Body of pancreas (tissue), 4 donors: Measurements from ENCODE around the gene RNASEH2C. TPM values are rescaled to one million over a fixed set of nuclear protein-coding genes. Genes with fewer than 3 reads are reported as not detected.
"Not testable (repeated sequence)": the region's sequence is repeated elsewhere in the genome, so short reads cannot be mapped to it uniquely, and the experiment has no call there.

Source experiments
- ATAC-seq: fragments of 150-250 bp; one replicate; pipeline ENCODE4 v1.9.1; 2016
- DNase-seq, 4 donors: peaks; one replicate each; pipeline ENCODE4 v3.0.0-alpha.2; 2019
- H3K27ac ChIP-seq, 4 donors: fragments of 200-600 bp; sonication (generic); 1 replicate in 3 of 4; 2 replicates in 1 of 4; pipeline versions ENCODE4 v1.5.1 to v1.6.1; 2016 to 2019; ENCODE audit warnings: mild to moderate bottlenecking in 1 of 4, mixed read lengths in 1 of 4, moderate library complexity in 1 of 4
- H3K27me3 ChIP-seq, 2 donors: fragments of 200-600 bp; sonication (generic); one replicate each; pipeline ENCODE4 v1.6.0; 2016; ENCODE audit warnings: mild to moderate bottlenecking in 1 of 2
- H3K36me3 ChIP-seq, 2 donors: fragments of 200-600 bp; sonication (generic); replicated peaks in 1 of 2; 2 replicates each; pipeline ENCODE4 v1.5.1; 2016; ENCODE audit warnings: low read depth in 2 of 2; ENCODE audit not compliant: insufficient read depth in 1 of 2
- H3K4me1 ChIP-seq: fragments of 200-600 bp; sonication (generic); one replicate; pipeline ENCODE4 v1.6.0; 2016
- H3K4me3 ChIP-seq, 2 donors: fragments of 200-600 bp; sonication (generic); 1 replicate in 1 of 2; 2 replicates in 1 of 2; pipeline ENCODE4 v1.5.1; 2016 to 2019
- H3K9me3 ChIP-seq, 3 donors: fragments of 200-600 bp; sonication (generic); 1 replicate in 2 of 3; 2 replicates in 1 of 3; pipeline ENCODE4 v1.5.1; 2016
- CTCF ChIP-seq, 7 experiments: fragments of 450-650 bp in 4 of 7; fragments of 200-600 bp in 3 of 7; sonication (generic) in 3 of 7; IDR thresholded peaks; one replicate each; pipeline ENCODE4 v1.5.1; 2016 to 2019; ENCODE audit warnings: antibody characterized with exemption in 7 of 7
- POLR2A ChIP-seq, 3 donors: fragments of 450-650 bp; IDR thresholded peaks; one replicate each; pipeline ENCODE4 v1.6.1; 2016; ENCODE audit warnings: antibody characterized with exemption in 3 of 3, mild to moderate bottlenecking in 2 of 3
- WGBS, 2 donors: methylation state at CpG; one replicate each; pipeline ENCODE4 v1.1.5; 2017; 5-methylcytosine and 5-hydroxymethylcytosine counted together
- intact Hi-C: fragments of 100-400 bp; cut with DNase I; formaldehyde crosslinking; loops from one replicate; pipeline ENCODE4 v1.15.1; 2023
- total RNA-seq, 2 donors: library from RNA; depleted of rRNA; stranded (reverse); fragments of >200 nt; gene quantifications; one replicate each; pipeline ENCODE4 v1.1.0, GENCODE V29; 2016

The RNASEH2C gene
- total RNA-seq, 2 donors from 2014 or later: 45.4 to 112 TPM

GRCh38 chr11:65709661-65710060, 10.9 kb downstream of the RNASEH2C start:
- H3K27ac ChIP-seq: no peak overlapping the region
- peaks cover 21% of the 10 kb centered on the region for H3K4me1 ChIP-seq
- no peaks in the 10 kb centered on the region for H3K27me3 ChIP-seq
- 57 to 58% methylated on average over 8 of the region's 8 CpGs for WGBS, 2 donors
- no peak for DNase-seq
- intact Hi-C loops: no loop called here
- TF ChIP-seq POLR2A (IDR thresholded peaks at IDR 0.05) (no peak), CTCF (IDR thresholded peaks at IDR 0.05) (no peak)
- H3K9me3 ChIP-seq: no peaks in the 10 kb centered on the region
- H3K4me3 ChIP-seq: no peak overlapping the region
- H3K36me3 ChIP-seq: peaks cover 0 to 14% of the 10 kb centered on the region in 2 donors
- no peak for ATAC-seq

- TF ChIP-seq POLR2A (IDR thresholded peaks at IDR 0.05) (no peak), CTCF (IDR thresholded peaks at IDR 0.05) (no peak)
- intact Hi-C loops: no loop called here
- no peaks in the 10 kb centered on the region for H3K27me3 ChIP-seq
- H3K4me1 ChIP-seq: peaks cover 21% of the 10 kb centered on the region
- H3K27ac ChIP-seq: no peak overlapping the region
- WGBS, 2 donors: 78 to 83% methylated on average over 5 of the region's 5 CpGs
- ATAC-seq (no peak), DNase-seq (no peak)
- no peak overlapping the region for H3K4me3 ChIP-seq
- H3K9me3 ChIP-seq: no peaks in the 10 kb centered on the region
- H3K36me3 ChIP-seq: peaks cover 0 to 4% of the 10 kb centered on the region in 2 donors
Observed at GRCh38 chr11:65708451-65708850, 12.1 kb downstream of the RNASEH2C start.

GRCh38 chr11:65707002-65707401, 13.6 kb downstream of the RNASEH2C start:
- DNase-seq, H3K27ac ChIP-seq, H3K9me3 ChIP-seq, H3K36me3 ChIP-seq, H3K4me3 ChIP-seq, ATAC-seq, H3K27me3 ChIP-seq, intact Hi-C loops: not testable (repeated sequence)
- peaks cover 10% of the 10 kb centered on the region for H3K4me1 ChIP-seq
- 85 to 90% methylated on average over 9 to 10 of the region's 12 CpGs for WGBS, 2 donors

- TF ChIP-seq CTCF (IDR thresholded peaks at IDR 0.05) (peak; percentile 47 to 86 (median 72)), POLR2A (IDR thresholded peaks at IDR 0.05) (peak in 2 of 3 donors; percentile 17 to 19)
- H3K4me3 ChIP-seq, H3K9me3 ChIP-seq, H3K4me1 ChIP-seq, H3K27me3 ChIP-seq, H3K36me3 ChIP-seq, intact Hi-C loops: not testable (repeated sequence)
- H3K27ac ChIP-seq: peak overlapping the region in 2 of 4 donors; percentile 6 to 74
- peak; percentile 82 to 90 (median 86) for DNase-seq
- 3 to 8% methylated on average over 8 to 14 of the region's 14 CpGs for WGBS, 2 donors
- peak; percentile 39 for ATAC-seq
Observed at GRCh38 chr11:65706303-65706763, 14.3 kb downstream of the RNASEH2C start.

- no peak overlapping the region for H3K4me3 ChIP-seq
- 42 to 69% methylated on average over 4 of the region's 4 CpGs for WGBS, 2 donors
- ATAC-seq: no peak
- H3K9me3 ChIP-seq: no peaks in the 10 kb centered on the region
- H3K27ac ChIP-seq: no peak overlapping the region
- H3K27me3 ChIP-seq: no peaks in the 10 kb centered on the region
- intact Hi-C loops: loop anchor here (5.0 kb wide), 1 partner anchor 288 kb away; no protein-coding TSS in a partner anchor
- H3K36me3 ChIP-seq: no peaks in the 10 kb centered on the region
- no peak for DNase-seq
- TF ChIP-seq CTCF (IDR thresholded peaks at IDR 0.05) (no peak), POLR2A (IDR thresholded peaks at IDR 0.05) (no peak)
- no peaks in the 10 kb centered on the region for H3K4me1 ChIP-seq
Observed at GRCh38 chr11:65703846-65704245, 16.8 kb downstream of the RNASEH2C start.
